ENCODE data around the gene TTYH1. TPM values are rescaled to one million over a fixed set of nuclear protein-coding genes. Genes with fewer than 3 reads are reported as not detected.
A peak's percentile ranks its signal among the peaks of the same experiment; 100 is the strongest.

TTYH1 gene
- total RNA-seq, 3 donors from 2014 or later: 0.55 to 8.7 (median 1.3) TPM

- Histone ChIP-seq H3K4me1 (ENCODE audit: low read depth) (peaks cover 38% of the 10 kb centered on the region), H3K4me3 (no peak overlapping the region), H3K36me3 (ENCODE audit: low read depth) (peaks cover 28% of the 10 kb centered on the region), H3K9me3 (no peaks in the 10 kb centered on the region)
- no peak for TF ChIP-seq CTCF (IDR thresholded peaks at IDR 0.05)
- DNase-seq: peak in 1 of 3 donors; percentile 49
- no peak for ATAC-seq
- intact Hi-C loops (cut with DNase I, micrococcal nuclease): no loop called here
Measured at GRCh38 chr19:54459282-54460229, 44.3 kb downstream of the TTYH1 start.

GRCh38 chr19:54460230-54461005, 45.2 kb downstream of the TTYH1 start:
- H3K4me3 ChIP-seq: no peak overlapping the region
- peaks cover 39% of the 10 kb centered on the region for H3K4me1 ChIP-seq (ENCODE audit: low read depth)
- peak in 1 of 3 donors; percentile 63 for DNase-seq
- intact Hi-C loops (cut with DNase I, micrococcal nuclease): no loop called here
- H3K9me3 ChIP-seq: no peaks in the 10 kb centered on the region
- peaks cover 22% of the 10 kb centered on the region for H3K36me3 ChIP-seq (ENCODE audit: low read depth)
- no peak for TF ChIP-seq CTCF (IDR thresholded peaks at IDR 0.05)
- ATAC-seq: no peak

- peaks cover 47% of the 10 kb centered on the region for H3K4me1 ChIP-seq (ENCODE audit: low read depth)
- intact Hi-C loops (cut with DNase I, micrococcal nuclease): no loop called here
- DNase-seq: peak in 1 of 3 donors; percentile 70
- no peak for TF ChIP-seq CTCF (IDR thresholded peaks at IDR 0.05)
- peaks cover 16% of the 10 kb centered on the region for H3K36me3 ChIP-seq (ENCODE audit: low read depth)
- no peaks in the 10 kb centered on the region for H3K9me3 ChIP-seq
- no peak for ATAC-seq
- H3K4me3 ChIP-seq: no peak overlapping the region
Measured at GRCh38 chr19:54461210-54461609, 45.9 kb downstream of the TTYH1 start.

GRCh38 chr19:54461613-54462012, 46.3 kb downstream of the TTYH1 start:
- ATAC-seq (no peak), DNase-seq (no peak)
- H3K4me1 ChIP-seq (ENCODE audit: low read depth): peaks cover 49% of the 10 kb centered on the region
- H3K9me3 ChIP-seq: no peaks in the 10 kb centered on the region
- no peak for TF ChIP-seq CTCF (IDR thresholded peaks at IDR 0.05)
- H3K4me3 ChIP-seq: no peak overlapping the region
- intact Hi-C loops (cut with DNase I, micrococcal nuclease): no loop called here
- H3K36me3 ChIP-seq (ENCODE audit: low read depth): peaks cover 14% of the 10 kb centered on the region

GRCh38 chr19:54462047-54462654, 46.9 kb downstream of the TTYH1 start:
- Histone ChIP-seq H3K4me1 (ENCODE audit: low read depth) (peaks cover 49% of the 10 kb centered on the region), H3K36me3 (ENCODE audit: low read depth) (peaks cover 9% of the 10 kb centered on the region), H3K4me3 (no peak overlapping the region), H3K9me3 (no peaks in the 10 kb centered on the region)
- ATAC-seq (no peak), DNase-seq (peak; percentile 58 to 74 (median 64))
- no peak for TF ChIP-seq CTCF (IDR thresholded peaks at IDR 0.05)
- intact Hi-C loops (cut with DNase I, micrococcal nuclease): no loop called here
